CD4-positive, alpha-beta T cell (primary cell): ENCODE results near the gene LEPR. TPM values are rescaled to one million over a fixed set of nuclear protein-coding genes. Genes with fewer than 3 reads are reported as not detected.
"Not testable (repeated sequence)": the region's sequence is repeated elsewhere in the genome, so short reads cannot be mapped to it uniquely, and the experiment has no call there.

Experiments used
- ATAC-seq: fragments of 200-7000 bp; cut with Tn5 transposase; one replicate; pipeline ENCODE4 v1.10.0; 2022; ENCODE audit warnings: mild to moderate bottlenecking; ENCODE audit not compliant: poor library complexity
- CTCF ChIA-PET: fragments of 350-600 bp; sonication (Branson Sonifier 250); formaldehyde crosslinking; loops from one replicate; lab custom pipeline; 2021; ENCODE audit warnings: antibody characterized with exemption, inconsistent platforms; lab: Charles Lee
- POLR2A ChIA-PET: fragments of 350-600 bp; sonication (Branson Sonifier 250); formaldehyde crosslinking; loops from one replicate; lab custom pipeline; 2021; ENCODE audit warnings: antibody characterized with exemption, inconsistent platforms; lab: Charles Lee
- DNase-seq, 14 experiments: peaks; one replicate each; pipeline ENCODE4 v3.0.0-alpha.2; 2013 to 2020; ENCODE audit warnings: mixed read lengths in 2 of 14
- H3K27ac ChIP-seq, 2 donors: one replicate each; pipeline versions ENCODE4 v1.5.1 to v1.7.0; 2013; ENCODE audit warnings: low read length in 2 of 2, low read depth in 1 of 2, mild to moderate bottlenecking in 1 of 2
- H3K27me3 ChIP-seq, 2 experiments: 1 replicate in 1 of 2; 2 replicates in 1 of 2; pipeline versions ENCODE4 v1.6.1 to v1.7.0; 2013; ENCODE audit warnings: low read length in 2 of 2, control low read depth in 1 of 2, mild to moderate bottlenecking in 1 of 2, moderate library complexity in 1 of 2; ENCODE audit not compliant: insufficient read depth in 2 of 2, control insufficient read depth in 1 of 2
- H3K36me3 ChIP-seq: one replicate; pipeline ENCODE4 v1.6.1; 2013; ENCODE audit warnings: low read length, control low read depth; ENCODE audit not compliant: insufficient read depth
- H3K4me1 ChIP-seq: one replicate; pipeline ENCODE4 v1.6.1; 2013; ENCODE audit warnings: low read length, control low read depth; ENCODE audit not compliant: insufficient read depth
- H3K4me3 ChIP-seq: one replicate; pipeline ENCODE4 v1.5.1; 2013; ENCODE audit warnings: mild to moderate bottlenecking, low read length, moderate library complexity
- H3K9me3 ChIP-seq, 2 experiments: 1 replicate in 1 of 2; 2 replicates in 1 of 2; pipeline versions ENCODE4 v1.6.1 to v1.7.0; 2013; ENCODE audit warnings: low read length in 2 of 2, mild to moderate bottlenecking in 2 of 2, control low read depth in 1 of 2, moderate library complexity in 1 of 2; ENCODE audit not compliant: control insufficient read depth in 1 of 2, insufficient read depth in 1 of 2
- H3K27ac Mint-ChIP-seq: one replicate; pipeline ENCODE4 v1.8.0; 2020; ENCODE audit warnings: mixed read lengths
- H3K27me3 Mint-ChIP-seq: one replicate; pipeline ENCODE4 v1.8.0; 2021; ENCODE audit warnings: mixed read lengths
- H3K36me3 Mint-ChIP-seq: one replicate; pipeline ENCODE4 v1.8.0; 2021; ENCODE audit warnings: low read depth, mixed read lengths
- H3K4me1 Mint-ChIP-seq: one replicate; pipeline ENCODE4 v1.8.0; 2021; ENCODE audit warnings: low read depth, mixed read lengths
- H3K4me3 Mint-ChIP-seq: one replicate; pipeline ENCODE4 v1.8.0; 2020; ENCODE audit warnings: mild to moderate bottlenecking, mixed read lengths
- H3K9me3 Mint-ChIP-seq: one replicate; pipeline ENCODE4 v1.8.0; 2020; ENCODE audit warnings: mixed read lengths
- CTCF ChIP-seq: fragments of 200-600 bp; IDR thresholded peaks from one replicate; pipeline ENCODE4 v1.8.0; 2022; ENCODE audit warnings: antibody characterized with exemption, mild to moderate bottlenecking
- intact Hi-C, 2 experiments: fragments of 100-400 bp; cut with DNase I in 1 of 2; cut with micrococcal nuclease in 1 of 2; formaldehyde crosslinking; loops; one replicate each; pipeline versions ENCODE4 v1.15.1 to v1.9.0; 2023 to 2025; cut with DNase I, micrococcal nuclease
- total RNA-seq, 174 experiments: library from RNA in 2 of 174; stranded (reverse) in 2 of 174; gene quantifications; one replicate each; pipeline ENCODE4 v1.2.3 and lab custom pipeline; 2021 to 2026

LEPR gene
- total RNA-seq, 2 experiments from 2014 or later = 0.58 to 0.59 TPM

- DNase-seq (peak in 3 of 14 experiments; percentile 10 to 18 (median 12)), ATAC-seq (no peak)
- Mint-ChIP-seq H3K4me3 (no peak overlapping the region), H3K27ac (no peak overlapping the region), H3K27me3 (no peaks in the 10 kb centered on the region), H3K36me3 (peaks cover 10% of the 10 kb centered on the region), H3K4me1 (peaks cover 31% of the 10 kb centered on the region), H3K9me3 (peaks cover 4% of the 10 kb centered on the region)
- no peaks in the 10 kb centered on the region for H3K27me3 ChIP-seq
- H3K36me3 ChIP-seq = no peaks in the 10 kb centered on the region
- H3K27ac ChIP-seq = no peak overlapping the region
- no peak overlapping the region for H3K4me3 ChIP-seq
- intact Hi-C loops = no loop called here
- POLR2A ChIA-PET = interaction anchor here (0.7 kb wide), 1 partner anchor 39 kb away, joined by 3 read pairs; the partner anchor contains the start of genes LEPR and LEPROT
- H3K4me1 ChIP-seq = no peaks in the 10 kb centered on the region
- CTCF ChIA-PET = interaction anchor here (0.7 kb wide), 1 partner anchor 18 kb away, joined by 3 read pairs; no protein-coding TSS in a partner anchor
- TF ChIP-seq CTCF = peak; percentile 34
- H3K9me3 ChIP-seq = no peaks in the 10 kb centered on the region
These were observed 38.9 kb downstream of the LEPR start for GRCh38 chr1:65459397-65459768.

- H3K36me3 Mint-ChIP-seq, H3K4me3 Mint-ChIP-seq, POLR2A ChIA-PET, H3K27me3 ChIP-seq, H3K27me3 Mint-ChIP-seq, DNase-seq, H3K4me1 ChIP-seq, H3K4me1 Mint-ChIP-seq, H3K4me3 ChIP-seq, H3K27ac ChIP-seq, ATAC-seq, H3K9me3 ChIP-seq, intact Hi-C loops, H3K36me3 ChIP-seq, H3K27ac Mint-ChIP-seq, CTCF ChIA-PET: not testable (repeated sequence)
- H3K9me3 Mint-ChIP-seq = peaks cover 13% of the 10 kb centered on the region
These were observed 45.4 kb downstream of the LEPR start for GRCh38 chr1:65465837-65466236.

GRCh38 chr1:65467536-65467935, 47.1 kb downstream of the LEPR start:
- ATAC-seq (no peak), DNase-seq (peak in 1 of 14 experiments; percentile 3)
- Histone ChIP-seq H3K27ac (no peak overlapping the region), H3K36me3 (no peaks in the 10 kb centered on the region), H3K9me3 (peaks cover 0 to 6% of the 10 kb centered on the region in 2 experiments), H3K27me3 (no peaks in the 10 kb centered on the region), H3K4me3 (no peak overlapping the region), H3K4me1 (no peaks in the 10 kb centered on the region)
- peaks cover 9% of the 10 kb centered on the region for H3K36me3 Mint-ChIP-seq
- intact Hi-C loops = no loop called here
- no peaks in the 10 kb centered on the region for H3K27me3 Mint-ChIP-seq
- ChIA-PET CTCF (no interaction called here), POLR2A (no interaction called here)
- H3K27ac Mint-ChIP-seq = no peak overlapping the region
- no peak overlapping the region for H3K4me3 Mint-ChIP-seq
- H3K4me1 Mint-ChIP-seq = no peaks in the 10 kb centered on the region
- no peak for TF ChIP-seq CTCF
- peaks cover 13% of the 10 kb centered on the region for H3K9me3 Mint-ChIP-seq
